ENCODE data around the gene OMG. TPM values are rescaled to one million over a fixed set of nuclear protein-coding genes. Genes with fewer than 3 reads are reported as not detected.
"Not testable (repeated sequence)": the region's sequence is repeated elsewhere in the genome, so short reads cannot be mapped to it uniquely, and the experiment has no call there.

Gene OMG
- total RNA-seq, 8 experiments from 2014 or later = 1.2 to 54.9 (median 3.6) TPM

GRCh38 chr17:31294820-31295488 lies 2.1 kb downstream of the OMG start:
- in situ Hi-C loops (cut with MboI; ENCODE audit: low pct_unique_long_range_greater_than_20kb in 2 of 9, low sequenced_read_pairs in 9 of 9, unreplicated experiment in 9 of 9) = no loop called here
- no peak overlapping the region for H3K4me3 ChIP-seq
- H3K27ac ChIP-seq = no peak overlapping the region
- H3K4me1 ChIP-seq (replicated peaks in 1 of 2) = peaks cover 0 to 4% of the 10 kb centered on the region in 2 donors
- 0 to 100% (median 85%) methylated on average over 1 to 3 of the region's 3 CpGs; no CpG with 5 or more reads in 2 of the 10 experiments for WGBS, 10 experiments
- peak in 3 of 8 experiments; percentile 24 to 62 (median 33) for ATAC-seq (replicated peaks in 6 of 8)

GRCh38 chr17:31294231-31294630 lies 2.8 kb downstream of the OMG start:
- WGBS, 10 experiments = 14 to 96% (median 80%) methylated on average over 1 to 3 of the region's 3 CpGs; no CpG with 5 or more reads in 1 of the 10 experiments
- in situ Hi-C loops (cut with MboI; ENCODE audit: low pct_unique_long_range_greater_than_20kb in 2 of 9, low sequenced_read_pairs in 9 of 9, unreplicated experiment in 9 of 9) = no loop called here
- H3K4me3 ChIP-seq = no peak overlapping the region
- ATAC-seq (replicated peaks in 6 of 8) = no peak
- no peak overlapping the region for H3K27ac ChIP-seq
- peaks cover 0 to 4% of the 10 kb centered on the region in 2 donors for H3K4me1 ChIP-seq (replicated peaks in 1 of 2)

GRCh38 chr17:31293581-31293980 lies 3.5 kb downstream of the OMG start:
- WGBS, 10 experiments = 25 to 100% (median 90%) methylated on average over 1 to 2 of the region's 2 CpGs
- no peak overlapping the region for H3K4me3 ChIP-seq
- in situ Hi-C loops (cut with MboI; ENCODE audit: low pct_unique_long_range_greater_than_20kb in 2 of 9, low sequenced_read_pairs in 9 of 9, unreplicated experiment in 9 of 9) = no loop called here
- no peak overlapping the region for H3K27ac ChIP-seq
- H3K4me1 ChIP-seq (replicated peaks in 1 of 2) = peaks cover 0 to 4% of the 10 kb centered on the region in 2 donors
- peak in 2 of 8 experiments; percentile 24 to 41 for ATAC-seq (replicated peaks in 6 of 8)

- H3K4me3 ChIP-seq = no peak overlapping the region
- peak in 1 of 8 experiments; percentile 48 for ATAC-seq (replicated peaks in 6 of 8)
- H3K4me1 ChIP-seq (replicated peaks in 1 of 2) = peaks cover 0 to 4% of the 10 kb centered on the region in 2 donors
- in situ Hi-C loops (cut with MboI; ENCODE audit: low pct_unique_long_range_greater_than_20kb in 2 of 9, low sequenced_read_pairs in 9 of 9, unreplicated experiment in 9 of 9) = no loop called here
- H3K27ac ChIP-seq = no peak overlapping the region
Measured at GRCh38 chr17:31291820-31292219, 5.2 kb downstream of the OMG start.

- in situ Hi-C loops (cut with MboI; ENCODE audit: low pct_unique_long_range_greater_than_20kb in 2 of 9, low sequenced_read_pairs in 9 of 9, unreplicated experiment in 9 of 9) = no loop called here
- H3K4me3 ChIP-seq = no peak overlapping the region
- ATAC-seq (replicated peaks in 6 of 8) = no peak
- 41 to 100% (median 94%) methylated on average over 1 to 3 of the region's 3 CpGs for WGBS, 10 experiments
- H3K4me1 ChIP-seq (replicated peaks in 1 of 2) = no peaks in the 10 kb centered on the region
- no peak overlapping the region for H3K27ac ChIP-seq
Measured at GRCh38 chr17:31289790-31290189, 7.2 kb downstream of the OMG start.

GRCh38 chr17:31287932-31288331 lies 9.1 kb downstream of the OMG start:
- ATAC-seq (replicated peaks in 6 of 8) = not testable (repeated sequence)

GRCh38 chr17:31286587-31286986 lies 10.5 kb downstream of the OMG start:
- Histone ChIP-seq H3K4me3 (no peak overlapping the region), H3K4me1 (replicated peaks in 1 of 2) (no peaks in the 10 kb centered on the region), H3K27ac (no peak overlapping the region)
- in situ Hi-C loops (cut with MboI; ENCODE audit: low pct_unique_long_range_greater_than_20kb in 2 of 9, low sequenced_read_pairs in 9 of 9, unreplicated experiment in 9 of 9) = no loop called here
- no peak for ATAC-seq (replicated peaks in 6 of 8)
- whole genome bisulfite sequencing, 10 experiments = 75 to 100% (median 96%) methylated on average over 1 of the region's 1 CpG; no CpG with 5 or more reads in 4 of the 10 experiments

More at GRCh38 chr17:31287932-31288331, 9.1 kb downstream of the OMG start:
- H3K27ac ChIP-seq; H3K4me3 ChIP-seq; in situ Hi-C loops (cut with MboI; ENCODE audit: low pct_unique_long_range_greater_than_20kb in 2 of 9, low sequenced_read_pairs in 9 of 9, unreplicated experiment in 9 of 9); H3K4me1 ChIP-seq (replicated peaks in 1 of 2): not testable (repeated sequence)
- WGBS, 10 experiments = 100% methylated on average over 1 of the region's 1 CpG; no CpG with 5 or more reads in 9 of the 10 experiments

- no peak for ATAC-seq (replicated peaks in 6 of 8)
- in situ Hi-C loops (cut with MboI; ENCODE audit: low pct_unique_long_range_greater_than_20kb in 2 of 9, low sequenced_read_pairs in 9 of 9, unreplicated experiment in 9 of 9) = no loop called here
- Histone ChIP-seq H3K4me3 (no peak overlapping the region), H3K4me1 (replicated peaks in 1 of 2) (peaks cover 0 to 2% of the 10 kb centered on the region in 2 donors), H3K27ac (no peak overlapping the region)
Measured at GRCh38 chr17:31283841-31284240, 13.2 kb downstream of the OMG start.

GRCh38 chr17:31281061-31281460 lies 16.0 kb downstream of the OMG start:
- no peak overlapping the region for H3K4me3 ChIP-seq
- in situ Hi-C loops (cut with MboI; ENCODE audit: low pct_unique_long_range_greater_than_20kb in 2 of 9, low sequenced_read_pairs in 9 of 9, unreplicated experiment in 9 of 9) = no loop called here
- H3K4me1 ChIP-seq (replicated peaks in 1 of 2) = peaks cover 0 to 2% of the 10 kb centered on the region in 2 donors
- whole genome bisulfite sequencing, 10 experiments = 92 to 100% (median 100%) methylated on average over 1 to 2 of the region's 2 CpGs; no CpG with 5 or more reads in 3 of the 10 experiments
- no peak for ATAC-seq (replicated peaks in 6 of 8)
- no peak overlapping the region for H3K27ac ChIP-seq

GRCh38 chr17:31279401-31279800 lies 17.6 kb downstream of the OMG start:
- ATAC-seq (replicated peaks in 6 of 8) = no peak
- in situ Hi-C loops (cut with MboI; ENCODE audit: low pct_unique_long_range_greater_than_20kb in 2 of 9, low sequenced_read_pairs in 9 of 9, unreplicated experiment in 9 of 9) = no loop called here
- no peak overlapping the region for H3K4me3 ChIP-seq
- no peak overlapping the region for H3K27ac ChIP-seq
- H3K4me1 ChIP-seq (replicated peaks in 1 of 2) = peaks cover 0 to 2% of the 10 kb centered on the region in 2 donors
- 65 to 100% (median 93%) methylated on average over 1 to 2 of the region's 2 CpGs; no CpG with 5 or more reads in 1 of the 10 experiments for WGBS, 10 experiments

- no peak overlapping the region for H3K27ac ChIP-seq
- no peak for ATAC-seq (replicated peaks in 6 of 8)
- 75 to 100% (median 100%) methylated on average over 1 of the region's 1 CpG; no CpG with 5 or more reads in 2 of the 10 experiments for WGBS, 10 experiments
- H3K4me3 ChIP-seq = no peak overlapping the region
- in situ Hi-C loops (cut with MboI; ENCODE audit: low pct_unique_long_range_greater_than_20kb in 2 of 9, low sequenced_read_pairs in 9 of 9, unreplicated experiment in 9 of 9) = no loop called here
- H3K4me1 ChIP-seq (replicated peaks in 1 of 2) = peaks cover 0 to 2% of the 10 kb centered on the region in 2 donors
Measured at GRCh38 chr17:31275116-31275515, 21.9 kb downstream of the OMG start.

GRCh38 chr17:31274252-31274651 lies 22.8 kb downstream of the OMG start:
- in situ Hi-C loops (cut with MboI; ENCODE audit: low pct_unique_long_range_greater_than_20kb in 2 of 9, low sequenced_read_pairs in 9 of 9, unreplicated experiment in 9 of 9) = no loop called here
- H3K4me3 ChIP-seq = no peak overlapping the region
- peaks cover 2 to 4% of the 10 kb centered on the region in 2 donors for H3K4me1 ChIP-seq (replicated peaks in 1 of 2)
- 13 to 100% (median 88%) methylated on average over 1 to 2 of the region's 2 CpGs for WGBS, 10 experiments
- ATAC-seq (replicated peaks in 6 of 8) = peak in 1 of 8 experiments; percentile 19
- H3K27ac ChIP-seq = no peak overlapping the region

- in situ Hi-C loops (cut with MboI; ENCODE audit: low pct_unique_long_range_greater_than_20kb in 2 of 9, low sequenced_read_pairs in 9 of 9, unreplicated experiment in 9 of 9) = no loop called here
Measured at GRCh38 chr17:31273516-31273915, 23.5 kb downstream of the OMG start.

GRCh38 chr17:31272803-31273202 lies 24.2 kb downstream of the OMG start:
- no peak overlapping the region for H3K4me3 ChIP-seq
- peaks cover 0 to 4% of the 10 kb centered on the region in 2 donors for H3K4me1 ChIP-seq (replicated peaks in 1 of 2)
- in situ Hi-C loops (cut with MboI; ENCODE audit: low pct_unique_long_range_greater_than_20kb in 2 of 9, low sequenced_read_pairs in 9 of 9, unreplicated experiment in 9 of 9) = no loop called here
- no peak overlapping the region for H3K27ac ChIP-seq
- ATAC-seq (replicated peaks in 6 of 8) = no peak

More at GRCh38 chr17:31273516-31273915, 23.5 kb downstream of the OMG start:
- no peak for ATAC-seq (replicated peaks in 6 of 8)
- Histone ChIP-seq H3K27ac (no peak overlapping the region), H3K4me3 (no peak overlapping the region), H3K4me1 (replicated peaks in 1 of 2) (peaks cover 0 to 4% of the 10 kb centered on the region in 2 donors)
- 17 to 100% (median 83%) methylated on average over 1 of the region's 1 CpG; no CpG with 5 or more reads in 4 of the 10 experiments for WGBS, 10 experiments

Data from motor neuron (in vitro differentiated cells).